ENCODE results near the gene TINAGL1.
A peak's percentile ranks its signal among the peaks of the same experiment; 100 is the strongest.

Gene TINAGL1

GRCh38 chr1:31626223-31627207 lies 50.2 kb downstream of the TINAGL1 start:
- DNase-seq (ENCODE audit: low spot score) (no peak), FAIRE-seq (no peak)

- no peak for FAIRE-seq
- DNase-seq (ENCODE audit: low spot score): no peak
These were observed 51.1 kb downstream of the TINAGL1 start for GRCh38 chr1:31627301-31627929.

GRCh38 chr1:31627930-31628559 lies 51.7 kb downstream of the TINAGL1 start:
- no peak for FAIRE-seq
- no peak for DNase-seq (ENCODE audit: low spot score)

GRCh38 chr1:31628931-31629556 lies 52.7 kb downstream of the TINAGL1 start:
- DNase-seq (ENCODE audit: low spot score) (no peak), FAIRE-seq (no peak)

- DNase-seq (ENCODE audit: low spot score) (no peak), FAIRE-seq (no peak)
These were observed 56.3 kb downstream of the TINAGL1 start for GRCh38 chr1:31632649-31633048.

- FAIRE-seq (no peak), DNase-seq (ENCODE audit: low spot score) (peak; percentile 40)
These were observed 56.8 kb downstream of the TINAGL1 start for GRCh38 chr1:31633117-31633516.

Measured in urothelium cell line (cell line).